SIG-M5 treated with dmso at 0.1 percent for 504 hours (cell line): ENCODE data around the gene PPM1M.

Experiments
- DNase-seq: peaks from one replicate; lab custom pipeline; 2025; ENCODE audit not compliant: unreplicated experiment; lab: John Stamatoyannopoulos, UW

Gene PPM1M, protein sequence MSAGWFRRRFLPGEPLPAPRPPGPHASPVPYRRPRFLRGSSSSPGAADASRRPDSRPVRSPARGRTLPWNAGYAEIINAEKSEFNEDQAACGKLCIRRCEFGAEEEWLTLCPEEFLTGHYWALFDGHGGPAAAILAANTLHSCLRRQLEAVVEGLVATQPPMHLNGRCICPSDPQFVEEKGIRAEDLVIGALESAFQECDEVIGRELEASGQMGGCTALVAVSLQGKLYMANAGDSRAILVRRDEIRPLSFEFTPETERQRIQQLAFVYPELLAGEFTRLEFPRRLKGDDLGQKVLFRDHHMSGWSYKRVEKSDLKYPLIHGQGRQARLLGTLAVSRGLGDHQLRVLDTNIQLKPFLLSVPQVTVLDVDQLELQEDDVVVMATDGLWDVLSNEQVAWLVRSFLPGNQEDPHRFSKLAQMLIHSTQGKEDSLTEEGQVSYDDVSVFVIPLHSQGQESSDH

DNA sequence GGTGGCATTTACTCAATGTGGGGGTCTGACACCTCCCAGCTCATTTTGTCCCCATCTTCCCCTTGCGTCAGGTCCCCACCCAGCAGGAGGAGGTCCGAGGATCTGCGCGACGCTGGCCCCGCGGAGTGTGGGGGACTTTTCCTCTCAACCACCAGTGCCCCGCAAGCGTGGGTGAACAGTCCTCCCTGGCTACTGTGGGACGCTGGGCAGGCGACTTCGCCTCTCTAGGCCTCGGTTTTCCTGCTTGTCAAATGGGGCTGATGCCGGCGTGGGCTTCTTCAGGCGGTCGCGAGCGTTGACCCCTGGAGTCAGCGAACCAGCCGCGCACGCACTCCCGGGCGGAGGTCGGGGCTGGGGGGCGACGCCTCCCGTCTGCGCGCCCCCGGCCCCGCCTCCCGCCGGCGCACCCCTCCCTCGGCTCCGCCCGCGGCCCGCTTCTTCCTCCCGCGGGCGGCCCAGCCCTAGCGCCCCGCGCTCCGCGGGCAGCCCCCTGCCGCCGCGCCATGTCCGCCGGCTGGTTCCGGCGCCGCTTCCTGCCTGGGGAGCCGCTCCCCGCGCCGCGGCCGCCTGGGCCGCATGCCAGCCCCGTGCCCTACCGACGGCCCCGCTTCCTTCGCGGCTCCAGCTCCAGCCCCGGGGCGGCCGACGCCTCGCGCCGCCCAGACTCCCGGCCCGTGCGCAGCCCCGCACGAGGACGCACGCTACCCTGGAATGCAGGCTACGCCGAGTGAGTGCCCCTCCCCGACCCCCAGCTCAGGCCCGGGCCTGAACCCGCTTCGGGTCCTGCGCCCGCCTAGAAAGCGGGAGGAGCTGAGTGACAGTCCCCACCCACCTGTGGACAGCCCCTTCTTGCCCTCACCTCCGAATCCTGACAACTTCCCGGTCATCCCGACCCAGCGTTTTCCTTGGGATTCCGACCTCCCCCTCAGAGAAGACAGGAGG lies at the start of gene PPM1M:
Gene PPM1M, plus strand, starts transcription at position 438 of the 942 bp plus-strand sequence. Its CDS starts 66 bp downstream, at position 504.
- no peak for DNase-seq

DNA sequence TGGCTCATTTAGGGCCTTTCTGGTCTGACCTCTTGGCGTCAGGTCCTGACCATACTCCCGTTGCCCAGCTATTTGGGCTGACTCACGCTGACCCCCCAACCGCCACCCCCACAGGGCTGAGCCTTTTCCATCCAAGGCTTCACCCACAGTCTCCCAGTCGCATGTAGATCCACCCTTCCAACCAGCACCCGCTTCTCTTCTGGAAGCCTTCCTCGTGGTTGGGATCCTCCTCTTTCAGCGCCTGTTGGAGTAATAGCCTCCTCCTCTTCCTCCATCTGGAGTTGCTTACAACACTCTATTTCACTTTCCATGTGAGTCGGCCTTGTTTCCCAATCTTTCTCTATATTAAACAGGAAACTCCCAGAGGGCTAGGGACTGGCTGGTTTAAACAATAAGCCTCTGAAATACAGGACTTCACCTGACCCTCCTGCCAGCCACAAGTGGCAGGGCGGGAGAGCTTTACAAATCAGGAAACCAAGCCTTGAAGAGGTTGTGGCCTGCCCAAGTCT lies 49.7 kb upstream of the PPM1M start:
- DNase-seq = peak; percentile 90

DNA sequence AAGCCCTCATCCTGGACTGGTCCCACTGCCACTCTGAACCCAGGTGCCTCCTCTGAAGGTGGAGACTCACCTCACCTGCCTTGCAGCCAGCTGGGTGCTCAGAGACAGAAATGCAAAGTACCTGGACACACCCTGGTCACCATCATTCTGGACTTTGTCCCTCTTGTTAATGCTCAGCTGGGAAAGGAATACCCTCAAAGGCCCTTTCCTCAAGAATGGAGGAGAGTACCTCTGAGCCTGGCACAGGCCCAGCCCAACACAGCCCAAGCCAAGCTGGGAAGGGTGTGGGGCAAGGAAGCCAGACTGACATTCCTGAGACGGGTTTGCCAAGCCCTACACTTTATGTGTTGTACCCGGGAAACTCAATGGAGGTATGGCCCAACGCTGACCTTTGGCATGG lies 48.6 kb upstream of the PPM1M start:
- DNase-seq = no peak

DNA sequence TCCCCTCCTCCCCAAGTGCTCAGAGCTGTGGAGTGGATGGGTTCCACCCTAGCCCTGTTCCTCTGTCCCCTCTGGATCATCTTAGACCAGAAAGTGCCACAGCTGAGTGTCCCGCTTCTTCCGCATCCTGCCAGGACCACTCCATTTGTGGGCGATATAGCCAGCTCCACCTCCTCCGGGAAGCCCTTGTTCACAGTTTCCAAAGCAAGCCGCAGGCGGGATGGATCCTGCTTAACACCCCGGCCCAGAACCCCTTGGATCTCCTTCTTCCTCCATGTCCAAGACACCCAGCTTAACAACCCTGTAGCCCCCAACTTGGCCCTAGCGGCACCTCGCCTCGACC lies 48.1 kb upstream of the PPM1M start:
- no peak for DNase-seq

DNA sequence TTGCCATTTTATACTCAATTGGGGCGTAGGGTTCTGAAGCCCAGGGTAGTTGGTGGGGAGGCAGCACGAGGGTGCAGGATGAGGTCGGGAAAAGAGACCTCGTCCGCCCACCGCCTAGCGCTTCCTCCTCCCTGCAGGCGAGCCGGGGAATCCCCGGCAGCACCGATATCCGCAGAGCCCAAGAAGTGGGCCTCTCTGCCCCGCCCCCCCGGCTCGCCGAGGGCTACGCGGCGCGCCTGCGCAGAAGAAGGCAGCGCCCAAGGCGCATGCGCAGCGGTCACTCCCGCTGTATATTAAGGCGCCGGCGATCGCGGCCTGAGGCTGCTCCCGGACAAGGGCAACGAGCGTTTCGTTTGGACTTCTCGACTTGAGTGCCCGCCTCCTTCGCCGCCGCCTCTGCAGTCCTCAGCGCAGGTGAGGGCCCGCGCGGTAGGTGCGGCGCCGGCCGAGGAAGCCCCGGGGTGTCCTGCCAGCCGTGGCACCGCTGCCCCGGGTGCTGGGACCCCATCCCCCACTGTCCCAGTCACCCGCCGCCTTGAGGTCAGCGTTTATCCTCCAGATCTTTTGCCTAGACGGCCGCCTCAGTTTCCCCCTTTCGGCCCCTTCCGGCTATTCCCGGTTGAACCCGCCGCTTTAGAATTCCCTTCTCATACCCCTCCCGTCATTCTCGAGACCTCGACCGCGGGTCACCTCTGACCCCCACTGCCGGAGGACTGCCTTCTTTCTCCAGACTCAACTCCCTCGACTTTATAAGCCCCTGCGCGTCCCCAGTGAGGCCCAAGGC lies 47.5 kb upstream of the PPM1M start, which contains the start of gene ALAS1:
Gene ALAS1, plus strand, starts transcription at position 319 of the 784 bp plus-strand sequence. CDS start 1,082 bp downstream, outside the sequence.
- peak; percentile 88 for DNase-seq

DNA sequence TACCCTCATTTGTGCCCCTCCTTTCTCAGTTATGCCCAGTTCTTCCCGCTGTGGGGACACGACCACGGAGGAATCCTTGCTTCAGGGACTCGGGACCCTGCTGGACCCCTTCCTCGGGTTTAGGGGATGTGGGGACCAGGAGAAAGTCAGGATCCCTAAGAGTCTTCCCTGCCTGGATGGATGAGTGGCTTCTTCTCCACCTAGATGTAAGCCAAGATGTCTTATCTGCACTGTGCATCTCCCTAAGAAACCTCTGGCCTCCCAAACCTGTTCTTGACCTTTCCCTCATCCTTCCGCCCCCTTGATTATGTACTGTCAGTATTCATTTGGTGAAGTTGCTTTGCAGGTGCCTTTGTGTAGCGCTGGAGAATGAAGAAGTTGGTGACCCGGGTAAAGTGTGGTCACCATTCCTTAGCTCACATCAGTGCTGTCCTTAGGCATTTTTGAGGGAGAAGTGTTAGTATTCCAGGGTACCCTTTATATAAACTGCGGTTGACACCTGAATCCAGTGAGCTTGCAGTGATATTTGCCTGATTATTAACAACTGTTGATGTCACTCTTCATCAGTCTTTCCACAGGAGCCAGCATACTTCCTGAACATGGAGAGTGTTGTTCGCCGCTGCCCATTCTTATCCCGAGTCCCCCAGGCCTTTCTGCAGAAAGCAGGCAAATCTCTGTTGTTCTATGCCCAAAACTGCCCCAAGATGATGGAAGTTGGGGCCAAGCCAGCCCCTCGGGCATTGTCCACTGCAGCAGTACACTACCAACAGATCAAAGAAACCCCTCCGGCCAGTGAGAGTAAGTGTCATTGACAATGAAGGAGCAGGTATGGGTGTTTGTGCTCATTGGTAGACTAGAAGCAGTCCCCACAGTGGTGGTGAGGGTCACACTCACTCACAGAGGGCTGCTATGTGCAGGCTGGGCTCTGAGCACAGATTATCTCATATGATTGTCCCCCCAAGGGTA lies 46.6 kb upstream of the PPM1M start:
- peak; percentile 24 for DNase-seq

DNA sequence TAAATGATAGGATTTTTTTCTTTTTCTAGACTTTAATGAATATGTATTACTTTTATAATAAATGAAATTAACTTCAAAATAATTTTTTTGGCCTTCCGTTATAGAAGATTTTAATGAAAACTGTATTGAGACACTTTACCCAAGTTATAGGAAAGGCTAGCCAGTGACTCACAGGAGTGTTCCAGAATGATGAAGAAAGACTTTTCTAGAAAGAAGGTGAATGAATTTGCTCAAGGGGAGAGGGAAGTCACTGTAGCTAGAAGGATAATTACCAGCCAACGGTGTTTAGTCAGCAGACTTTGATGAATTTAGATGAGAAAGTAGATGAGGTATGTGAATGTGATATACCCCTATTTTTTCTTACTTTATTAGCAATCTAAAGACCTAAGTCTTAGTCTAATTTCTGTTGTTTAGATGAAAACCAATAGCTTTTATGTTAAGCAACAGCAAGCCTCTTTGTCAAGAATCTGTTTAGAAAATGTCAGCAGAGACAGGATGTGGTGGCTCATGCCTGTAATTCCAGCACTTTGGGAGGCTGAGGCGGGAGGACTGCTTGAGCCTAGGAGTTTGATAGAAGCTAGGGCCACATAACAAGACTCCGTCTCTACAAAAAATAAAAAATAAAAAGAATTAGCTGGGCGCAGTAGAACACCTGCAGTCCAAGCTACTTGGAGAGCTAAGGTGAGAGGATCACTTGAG lies 44.4 kb upstream of the PPM1M start:
- DNase-seq = peak; percentile 79

DNA sequence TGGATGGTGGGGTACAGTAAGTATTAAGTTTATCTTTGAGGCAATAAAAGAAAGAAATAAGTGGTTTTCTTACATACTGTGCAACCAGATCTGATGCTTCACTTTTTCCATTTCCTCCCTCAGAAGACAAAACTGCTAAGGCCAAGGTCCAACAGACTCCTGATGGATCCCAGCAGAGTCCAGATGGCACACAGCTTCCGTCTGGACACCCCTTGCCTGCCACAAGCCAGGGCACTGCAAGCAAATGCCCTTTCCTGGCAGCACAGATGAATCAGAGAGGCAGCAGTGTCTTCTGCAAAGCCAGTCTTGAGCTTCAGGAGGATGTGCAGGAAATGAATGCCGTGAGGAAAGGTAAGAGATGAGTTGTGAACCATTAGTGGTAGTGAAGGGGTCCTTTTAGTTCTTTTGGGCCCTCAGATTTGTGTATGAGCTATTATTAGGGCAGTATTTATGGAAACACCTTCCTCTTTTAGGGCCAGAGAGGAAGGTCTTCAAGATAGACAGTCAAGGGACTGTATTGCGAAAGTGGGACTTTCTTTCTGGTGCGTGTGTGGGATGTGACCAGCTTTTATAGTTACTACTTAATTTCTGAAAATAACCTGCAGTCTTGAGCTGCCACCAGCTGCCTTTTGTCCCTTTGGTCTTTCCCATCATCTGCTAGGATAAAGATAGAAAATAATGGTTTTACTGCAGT lies 43.0 kb upstream of the PPM1M start:
- peak; percentile 94 for DNase-seq

DNA sequence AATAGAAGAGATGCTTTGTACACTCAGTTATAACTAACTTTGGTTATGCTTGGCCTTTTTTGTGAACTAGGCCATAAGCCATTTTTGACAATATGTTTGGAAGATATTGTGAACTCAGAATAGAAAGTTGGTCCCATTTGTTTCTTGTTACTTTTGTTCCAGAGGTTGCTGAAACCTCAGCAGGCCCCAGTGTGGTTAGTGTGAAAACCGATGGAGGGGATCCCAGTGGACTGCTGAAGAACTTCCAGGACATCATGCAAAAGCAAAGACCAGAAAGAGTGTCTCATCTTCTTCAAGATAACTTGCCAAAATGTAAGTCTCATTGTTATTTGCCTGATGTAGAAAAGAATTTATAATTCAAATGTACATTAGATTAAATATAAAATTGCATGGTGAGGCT lies 41.9 kb upstream of the PPM1M start:
- no peak for DNase-seq

DNA sequence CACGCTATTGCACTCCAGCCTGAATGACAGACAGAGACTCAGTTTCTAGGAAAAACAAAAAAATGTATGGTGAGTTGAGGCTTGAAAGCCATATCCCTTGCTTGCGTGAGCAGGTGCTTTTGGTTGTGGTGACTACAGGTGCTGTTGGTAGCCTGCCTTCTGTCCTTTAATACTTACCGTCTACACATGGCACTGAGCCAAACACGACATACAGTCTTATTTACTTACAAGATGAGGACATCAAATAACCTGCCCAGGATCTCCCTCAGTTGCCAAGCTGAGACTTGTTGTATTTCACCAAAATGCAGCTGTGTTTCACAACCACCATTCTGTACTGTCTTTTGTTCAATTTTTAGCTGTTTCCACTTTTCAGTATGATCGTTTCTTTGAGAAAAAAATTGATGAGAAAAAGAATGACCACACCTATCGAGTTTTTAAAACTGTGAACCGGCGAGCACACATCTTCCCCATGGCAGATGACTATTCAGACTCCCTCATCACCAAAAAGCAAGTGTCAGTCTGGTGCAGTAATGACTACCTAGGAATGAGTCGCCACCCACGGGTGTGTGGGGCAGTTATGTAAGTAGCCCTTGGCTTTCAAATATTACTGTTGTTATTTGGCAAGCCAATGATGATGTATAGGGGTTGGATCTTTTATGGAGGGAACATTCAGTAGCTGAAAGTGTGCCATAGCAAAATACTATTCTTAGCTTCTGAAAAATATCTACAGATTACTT lies 41.1 kb upstream of the PPM1M start:
- peak; percentile 50 for DNase-seq

DNA sequence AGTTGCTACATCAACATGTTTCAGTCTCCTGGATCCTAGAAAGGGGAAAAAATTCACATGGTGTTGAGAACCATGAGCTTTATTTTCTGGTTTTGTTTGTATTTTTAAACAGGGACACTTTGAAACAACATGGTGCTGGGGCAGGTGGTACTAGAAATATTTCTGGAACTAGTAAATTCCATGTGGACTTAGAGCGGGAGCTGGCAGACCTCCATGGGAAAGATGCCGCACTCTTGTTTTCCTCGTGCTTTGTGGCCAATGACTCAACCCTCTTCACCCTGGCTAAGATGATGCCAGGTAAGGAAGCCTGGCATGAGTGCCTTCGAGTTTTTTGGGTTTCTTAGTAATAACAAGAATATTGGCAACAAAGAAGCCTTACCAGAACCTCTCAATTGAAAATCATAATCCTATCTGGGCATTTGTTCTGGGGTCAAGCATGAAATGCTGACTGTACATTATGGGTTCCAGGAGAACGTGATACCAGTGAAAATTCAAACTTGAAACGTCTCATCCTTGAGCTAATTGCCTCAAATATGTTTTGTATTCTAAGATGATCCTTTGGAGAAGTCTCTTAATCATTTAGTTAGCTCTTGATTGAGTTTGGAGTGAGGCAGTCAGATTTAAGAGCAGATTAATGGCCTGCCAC lies 39.7 kb upstream of the PPM1M start:
- no peak for DNase-seq

DNA sequence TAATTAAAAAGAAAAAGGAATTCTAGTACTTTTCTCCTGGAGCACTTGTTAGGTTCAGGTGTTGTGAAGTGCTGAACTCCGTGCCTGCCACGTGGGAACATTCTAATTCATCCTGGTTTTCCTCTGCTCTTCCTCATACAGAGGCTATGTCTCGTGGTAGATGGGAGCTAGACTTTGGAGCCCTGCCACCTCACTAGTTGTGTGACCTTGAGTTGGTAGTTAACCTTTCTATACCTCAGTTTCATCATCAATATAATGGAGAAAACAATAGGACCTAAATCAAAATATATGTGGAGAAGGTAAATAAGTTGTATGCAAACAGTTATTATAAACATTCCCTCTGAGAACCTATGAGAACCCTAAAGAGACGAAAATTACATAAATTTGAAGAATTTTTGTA lies 37.0 kb upstream of the PPM1M start:
- no peak for DNase-seq

DNA sequence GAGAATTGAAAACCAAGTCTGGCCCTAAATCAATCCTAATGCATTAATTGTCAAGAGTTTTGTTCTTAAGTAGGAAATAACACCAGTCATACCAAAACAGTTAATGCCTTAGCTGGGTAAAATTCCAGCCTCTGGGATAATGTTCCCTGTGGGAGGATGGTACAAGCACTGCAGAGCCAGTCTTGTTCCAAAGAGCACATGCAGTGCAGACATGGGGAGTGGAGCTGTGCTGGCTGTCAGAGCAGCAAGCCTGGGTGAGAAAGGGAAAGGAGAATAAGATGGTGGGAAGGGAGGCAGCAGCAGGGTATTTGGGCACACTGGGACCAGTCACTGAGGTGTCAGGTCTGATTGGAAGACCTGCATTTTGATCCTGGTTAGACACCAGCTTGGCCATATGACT lies 35.5 kb upstream of the PPM1M start:
- no peak for DNase-seq

DNA sequence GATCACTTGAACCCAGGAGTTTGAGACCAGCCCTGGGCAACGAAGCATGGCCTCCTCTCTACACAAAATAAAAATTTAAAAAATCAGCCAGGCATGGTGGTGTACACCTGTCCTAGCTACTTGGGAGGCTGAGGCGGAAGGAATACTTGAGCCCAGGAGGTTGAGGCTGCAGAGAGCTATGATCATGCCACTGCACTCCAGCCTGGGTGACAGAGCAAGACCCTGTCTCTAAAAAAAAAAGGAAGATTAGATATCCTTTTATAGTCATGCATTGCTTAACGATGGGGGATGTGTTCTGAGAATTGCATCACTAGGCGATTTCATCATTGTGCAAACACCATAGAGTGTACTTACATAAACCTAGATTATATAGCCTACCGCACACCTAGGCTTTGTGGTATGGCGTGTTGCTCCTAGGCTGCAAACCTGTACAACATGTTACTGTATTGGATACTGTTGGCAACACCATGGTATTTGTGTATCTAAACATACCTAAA lies 35.0 kb upstream of the PPM1M start:
- peak; percentile 95 for DNase-seq

DNA sequence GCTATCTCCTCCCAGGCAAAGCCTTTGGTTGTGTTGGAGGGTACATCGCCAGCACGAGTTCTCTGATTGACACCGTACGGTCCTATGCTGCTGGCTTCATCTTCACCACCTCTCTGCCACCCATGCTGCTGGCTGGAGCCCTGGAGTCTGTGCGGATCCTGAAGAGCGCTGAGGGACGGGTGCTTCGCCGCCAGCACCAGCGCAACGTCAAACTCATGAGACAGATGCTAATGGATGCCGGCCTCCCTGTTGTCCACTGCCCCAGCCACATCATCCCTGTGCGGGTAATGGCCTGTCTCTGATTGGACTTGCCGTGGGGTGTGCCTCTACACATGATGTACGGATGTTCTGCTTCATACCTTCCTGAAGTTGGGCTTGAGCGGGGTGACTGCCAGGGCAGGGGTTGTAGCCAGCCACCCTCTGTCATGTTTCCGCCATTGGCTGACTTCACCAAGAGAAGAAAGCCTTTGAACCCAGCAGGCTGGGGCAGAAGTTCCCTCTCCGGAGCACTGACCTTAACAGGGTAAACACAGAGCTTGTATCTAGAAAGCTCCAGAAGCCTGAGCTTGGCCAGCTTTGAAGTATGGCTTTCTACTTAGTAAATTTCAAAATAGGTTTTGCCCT lies 34.2 kb upstream of the PPM1M start:
- DNase-seq = no peak

DNA sequence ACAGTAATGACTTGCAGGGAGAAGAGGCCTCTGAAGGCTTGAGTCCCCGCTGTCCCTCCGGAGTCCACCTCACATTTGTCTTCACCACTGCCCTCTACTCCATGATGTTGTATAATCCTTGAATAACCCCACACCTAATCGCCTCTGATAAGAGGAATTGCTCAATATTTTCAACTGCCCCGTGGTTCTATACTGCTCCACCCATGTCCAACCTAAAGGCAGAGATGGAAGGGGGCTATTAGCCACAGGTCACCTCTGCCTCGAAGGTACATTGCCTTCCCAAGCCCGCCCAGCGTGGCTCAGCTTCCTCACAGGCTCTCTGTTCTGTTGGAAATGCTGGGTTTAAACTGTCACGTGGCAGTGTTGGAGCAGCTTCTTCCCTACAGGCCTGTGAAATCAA lies 32.6 kb upstream of the PPM1M start:
- DNase-seq = no peak

DNA sequence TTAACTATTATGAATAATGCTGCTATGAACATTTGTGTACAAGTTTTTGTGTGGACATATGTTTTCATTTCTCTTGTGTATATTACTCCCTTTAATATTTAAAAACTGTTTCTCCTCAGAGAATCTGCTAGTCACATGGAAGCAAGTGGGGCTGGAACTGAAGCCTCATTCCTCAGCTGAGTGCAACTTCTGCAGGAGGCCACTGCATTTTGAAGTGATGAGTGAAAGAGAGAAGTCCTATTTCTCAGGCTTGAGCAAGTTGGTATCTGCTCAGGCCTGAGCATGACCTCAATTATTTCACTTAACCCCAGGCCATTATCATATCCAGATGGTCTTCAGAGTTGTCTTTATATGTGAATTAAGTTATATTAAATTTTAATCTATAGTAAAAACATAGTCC lies 31.7 kb upstream of the PPM1M start:
- no peak for DNase-seq
